GM12873 (cell line): ENCODE measurements around the gene MOSMO.

Experiments used
- TF ChIP-seq, protein P1 (sequence below): IDR thresholded peaks from 2 replicates; pipeline ENCODE4 v1.5.1; 2012; ENCODE audit warnings: low read depth, mild to moderate bottlenecking, moderate library complexity, low read length, control low read depth; ENCODE audit not compliant: insufficient read depth; ENCODE audit errors: missing control alignments

Gene MOSMO

GRCh38 chr16:22053921-22054341 is 46.0 kb downstream of the MOSMO start:
- TF ChIP-seq, protein P1, sequence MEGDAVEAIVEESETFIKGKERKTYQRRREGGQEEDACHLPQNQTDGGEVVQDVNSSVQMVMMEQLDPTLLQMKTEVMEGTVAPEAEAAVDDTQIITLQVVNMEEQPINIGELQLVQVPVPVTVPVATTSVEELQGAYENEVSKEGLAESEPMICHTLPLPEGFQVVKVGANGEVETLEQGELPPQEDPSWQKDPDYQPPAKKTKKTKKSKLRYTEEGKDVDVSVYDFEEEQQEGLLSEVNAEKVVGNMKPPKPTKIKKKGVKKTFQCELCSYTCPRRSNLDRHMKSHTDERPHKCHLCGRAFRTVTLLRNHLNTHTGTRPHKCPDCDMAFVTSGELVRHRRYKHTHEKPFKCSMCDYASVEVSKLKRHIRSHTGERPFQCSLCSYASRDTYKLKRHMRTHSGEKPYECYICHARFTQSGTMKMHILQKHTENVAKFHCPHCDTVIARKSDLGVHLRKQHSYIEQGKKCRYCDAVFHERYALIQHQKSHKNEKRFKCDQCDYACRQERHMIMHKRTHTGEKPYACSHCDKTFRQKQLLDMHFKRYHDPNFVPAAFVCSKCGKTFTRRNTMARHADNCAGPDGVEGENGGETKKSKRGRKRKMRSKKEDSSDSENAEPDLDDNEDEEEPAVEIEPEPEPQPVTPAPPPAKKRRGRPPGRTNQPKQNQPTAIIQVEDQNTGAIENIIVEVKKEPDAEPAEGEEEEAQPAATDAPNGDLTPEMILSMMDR, result no peak

DNA sequence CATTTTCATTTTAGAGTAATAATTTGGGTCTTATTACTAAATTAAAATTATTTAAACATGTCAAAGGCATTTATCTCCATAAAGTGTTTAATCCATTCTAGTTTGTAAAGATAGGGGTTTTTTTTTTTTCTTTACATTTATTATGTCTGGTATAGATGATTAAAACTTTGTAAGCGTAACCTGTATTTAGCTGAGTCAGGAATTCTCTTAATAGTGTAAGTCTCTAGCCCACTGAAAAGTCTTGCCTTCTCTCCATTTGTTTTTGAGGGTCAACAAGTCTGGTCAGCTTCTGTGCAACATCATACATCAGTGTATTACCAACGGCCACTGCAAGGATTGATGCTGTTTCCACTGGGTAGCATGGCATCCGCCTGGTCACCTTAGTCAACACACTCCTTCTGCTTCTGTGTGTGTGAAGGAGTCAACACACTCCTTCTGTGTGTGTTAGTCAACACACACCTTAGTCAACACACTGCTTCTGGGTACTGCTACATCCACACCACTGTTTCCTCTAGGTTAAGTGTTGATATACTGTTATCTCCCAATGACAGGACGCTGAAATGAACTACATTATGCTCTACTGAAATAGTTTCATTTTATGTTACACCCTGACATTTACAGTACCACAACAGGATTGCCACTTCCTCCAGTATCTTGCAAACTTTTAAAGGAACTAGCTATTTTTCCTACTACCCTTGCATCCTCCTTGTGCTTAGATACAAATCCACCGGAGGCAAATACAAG is 47.1 kb downstream of the MOSMO start:
- TF ChIP-seq, protein P1, result no peak

DNA sequence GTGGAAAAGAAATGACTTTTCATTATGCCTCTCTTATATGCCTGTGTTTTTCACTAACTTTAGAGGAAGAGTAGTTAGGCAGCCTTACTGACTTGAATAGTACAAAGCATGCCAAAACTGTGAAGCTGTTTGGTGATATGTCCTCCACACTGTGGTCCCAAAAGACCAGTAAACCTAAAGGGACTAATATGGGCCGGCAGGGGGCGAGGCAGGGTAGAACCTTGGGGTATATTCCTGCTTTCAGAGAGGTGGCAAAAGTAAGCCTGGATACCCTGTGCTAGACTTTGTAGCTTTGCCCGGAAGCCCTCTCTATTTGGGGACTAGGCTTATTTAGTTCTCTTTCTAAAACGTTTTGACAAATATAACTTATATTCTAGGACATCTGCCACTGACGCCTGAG is 48.0 kb downstream of the MOSMO start:
- TF ChIP-seq, protein P1, result no peak

- TF ChIP-seq, protein P1, result no peak
Observed at GRCh38 chr16:22063888-22064467, 56.1 kb downstream of the MOSMO start.

DNA sequence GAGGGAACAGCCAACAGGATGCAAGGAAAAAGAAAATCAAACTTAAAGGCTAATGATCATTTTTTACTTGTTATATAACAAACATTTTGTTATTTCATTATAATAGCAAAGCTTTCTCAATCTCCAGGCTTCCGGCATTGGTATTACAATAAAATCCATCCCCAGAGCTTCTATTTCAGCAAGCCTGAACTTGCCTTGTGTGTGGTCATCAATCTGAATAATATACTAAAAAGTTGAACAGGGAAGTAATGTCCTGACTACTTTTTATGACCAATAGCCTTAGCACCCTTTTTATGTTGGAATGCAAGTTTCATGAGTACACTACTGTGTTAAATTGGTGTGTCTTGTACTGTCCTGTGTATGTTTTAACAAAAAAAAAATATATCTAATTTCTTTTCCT is 57.3 kb downstream of the MOSMO start:
- TF ChIP-seq, protein P1, result no peak

DNA sequence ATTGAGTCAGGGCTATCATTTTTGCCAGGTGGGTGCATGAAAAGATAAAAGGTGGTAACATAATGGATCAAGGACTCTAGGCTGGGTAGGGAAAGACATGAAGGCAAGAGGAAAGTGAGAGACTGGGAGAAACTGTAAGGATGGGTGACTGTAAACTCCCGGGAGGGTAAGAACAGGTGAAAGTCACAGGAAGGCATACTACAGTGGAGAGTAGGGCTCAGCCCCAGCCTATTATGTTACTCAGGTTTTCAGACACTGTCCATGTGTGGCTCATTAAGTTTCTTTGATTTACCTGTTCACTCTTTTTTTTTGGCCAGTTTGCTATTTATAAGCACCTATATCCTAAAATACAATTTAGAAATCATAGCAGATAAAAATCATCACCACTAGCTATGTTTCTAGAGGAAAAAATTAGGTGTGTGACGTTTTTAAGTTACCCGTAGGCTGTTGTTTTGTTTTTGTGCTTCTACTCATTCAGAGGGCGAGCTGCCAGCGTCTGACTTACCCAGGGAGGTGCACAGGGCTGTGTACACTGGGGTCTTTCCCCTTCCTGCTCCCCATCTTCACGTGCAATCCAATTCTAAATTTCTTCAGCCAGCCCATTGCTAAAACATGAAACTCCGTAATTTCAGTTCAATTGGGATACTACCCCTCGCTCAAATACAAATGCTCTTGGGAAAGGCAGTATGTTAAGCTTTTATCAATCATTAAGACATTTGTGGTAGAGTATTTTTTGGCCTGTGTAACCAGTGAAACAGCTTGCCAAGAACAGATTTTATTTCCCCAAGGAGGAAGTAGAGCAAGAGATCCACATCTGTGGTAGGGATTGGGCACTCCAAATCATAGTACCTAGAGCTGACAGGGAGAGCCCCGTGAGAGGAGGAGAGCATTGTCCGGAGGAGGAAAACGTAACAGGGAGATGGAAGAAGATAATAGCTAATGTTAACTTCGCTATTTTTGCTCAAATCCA is 62.7 kb downstream of the MOSMO start:
- TF ChIP-seq, protein P1, result no peak

- TF ChIP-seq, protein P1, result no peak
Observed at GRCh38 chr16:22071331-22071910, 63.5 kb downstream of the MOSMO start.
